ENCODE measurements around the gene DISC1.
"Not testable (repeated sequence)": the region's sequence is repeated elsewhere in the genome, so short reads cannot be mapped to it uniquely, and the experiment has no call there.

DISC1 gene

GRCh38 chr1:231735941-231736340 is 109.4 kb downstream of the DISC1 start:
- no peak for DNase-seq

- DNase-seq, result no peak
Measured at GRCh38 chr1:231736464-231736863, 109.9 kb downstream of the DISC1 start.

- DNase-seq, result no peak
Measured at GRCh38 chr1:231738554-231738953, 112.0 kb downstream of the DISC1 start.

GRCh38 chr1:231743966-231744365 is 117.4 kb downstream of the DISC1 start:
- DNase-seq, result no peak

- DNase-seq, result no peak
Measured at GRCh38 chr1:231748760-231749415, 122.3 kb downstream of the DISC1 start.

- DNase-seq, result no peak
Measured at GRCh38 chr1:231750296-231750695, 123.7 kb downstream of the DISC1 start.

- no peak for DNase-seq
Measured at GRCh38 chr1:231750818-231751362, 124.3 kb downstream of the DISC1 start.

GRCh38 chr1:231751415-231751814 is 124.8 kb downstream of the DISC1 start:
- no peak for DNase-seq

- DNase-seq, result no peak
Measured at GRCh38 chr1:231753313-231753712, 126.7 kb downstream of the DISC1 start.

GRCh38 chr1:231757101-231757404 is 130.5 kb downstream of the DISC1 start:
- no peak for DNase-seq

GRCh38 chr1:231757759-231758158 is 131.2 kb downstream of the DISC1 start:
- no peak for DNase-seq

- no peak for DNase-seq
Measured at GRCh38 chr1:231761252-231761651, 134.7 kb downstream of the DISC1 start.

GRCh38 chr1:231761747-231762541 is 135.4 kb downstream of the DISC1 start:
- DNase-seq, result no peak

- no peak for DNase-seq
Measured at GRCh38 chr1:231763456-231763855, 136.9 kb downstream of the DISC1 start.

- not testable (repeated sequence) for DNase-seq
Measured at GRCh38 chr1:231765825-231766224, 139.2 kb downstream of the DISC1 start.

- DNase-seq, result no peak
Measured at GRCh38 chr1:231767471-231767870, 140.9 kb downstream of the DISC1 start.

- DNase-seq, result no peak
Measured at GRCh38 chr1:231768416-231768815, 141.8 kb downstream of the DISC1 start.

- DNase-seq, result no peak
Measured at GRCh38 chr1:231770506-231771175, 144.1 kb downstream of the DISC1 start.

- no peak for DNase-seq
Measured at GRCh38 chr1:231774719-231775335, 148.2 kb downstream of the DISC1 start.

- DNase-seq, result no peak
Measured at GRCh38 chr1:231776010-231776756, 149.6 kb downstream of the DISC1 start.

- DNase-seq, result no peak
Measured at GRCh38 chr1:231776757-231777062, 150.1 kb downstream of the DISC1 start.

- DNase-seq, result no peak
Measured at GRCh38 chr1:231778009-231778719, 151.6 kb downstream of the DISC1 start.
